ENCODE results near the gene CHSY1.

DNA sequence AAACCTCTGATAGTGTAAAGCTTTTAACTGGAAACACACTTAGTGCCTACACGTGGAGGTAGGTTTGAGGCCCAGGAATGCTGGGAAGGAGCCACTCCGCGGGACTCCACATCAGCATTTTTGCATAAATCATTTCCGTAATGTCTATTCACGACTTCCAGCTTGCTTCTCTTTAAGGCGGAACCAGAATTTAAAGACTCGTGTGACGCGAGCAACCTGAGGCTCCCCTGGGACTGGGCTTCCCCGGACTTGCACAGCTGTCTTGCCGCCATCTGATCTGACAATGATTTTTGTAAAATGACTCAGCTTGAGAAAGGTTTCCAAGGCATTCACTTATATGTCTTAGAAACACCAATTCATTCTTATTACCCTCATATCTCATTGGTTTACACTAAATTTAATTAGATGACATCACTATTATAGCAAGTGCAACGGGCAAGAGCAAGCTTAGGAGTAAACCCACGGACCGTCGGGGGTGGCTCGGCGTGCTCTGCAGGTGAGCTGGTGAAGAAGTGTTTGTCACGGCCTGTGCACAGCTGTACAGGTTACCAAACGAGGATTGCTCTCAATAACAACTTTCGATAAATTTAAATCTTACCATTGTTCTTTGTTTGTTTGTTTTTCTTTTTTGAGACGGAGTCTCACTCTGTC lies 95.2 kb downstream of the CHSY1 start:
- TF ChIP-seq CTCF (IDR thresholded peaks at IDR 0.05) (no peak), POLR2A (IDR thresholded peaks at IDR 0.05) (no peak)
